ENCODE results near the gene DUXA. TPM values are rescaled to one million over a fixed set of nuclear protein-coding genes. Genes with fewer than 3 reads are reported as not detected.

DUXA gene
- not detected in 5 replicates for total RNA-seq (2022; extraction: Qiagen RNA extraction)

GRCh38 chr19:57167385-57167784 lies at the start of gene DUXA:
Gene DUXA, minus strand, starts transcription at chr19:57167485. Its CDS starts 42 bp downstream, at chr19:57167443.

DNA sequence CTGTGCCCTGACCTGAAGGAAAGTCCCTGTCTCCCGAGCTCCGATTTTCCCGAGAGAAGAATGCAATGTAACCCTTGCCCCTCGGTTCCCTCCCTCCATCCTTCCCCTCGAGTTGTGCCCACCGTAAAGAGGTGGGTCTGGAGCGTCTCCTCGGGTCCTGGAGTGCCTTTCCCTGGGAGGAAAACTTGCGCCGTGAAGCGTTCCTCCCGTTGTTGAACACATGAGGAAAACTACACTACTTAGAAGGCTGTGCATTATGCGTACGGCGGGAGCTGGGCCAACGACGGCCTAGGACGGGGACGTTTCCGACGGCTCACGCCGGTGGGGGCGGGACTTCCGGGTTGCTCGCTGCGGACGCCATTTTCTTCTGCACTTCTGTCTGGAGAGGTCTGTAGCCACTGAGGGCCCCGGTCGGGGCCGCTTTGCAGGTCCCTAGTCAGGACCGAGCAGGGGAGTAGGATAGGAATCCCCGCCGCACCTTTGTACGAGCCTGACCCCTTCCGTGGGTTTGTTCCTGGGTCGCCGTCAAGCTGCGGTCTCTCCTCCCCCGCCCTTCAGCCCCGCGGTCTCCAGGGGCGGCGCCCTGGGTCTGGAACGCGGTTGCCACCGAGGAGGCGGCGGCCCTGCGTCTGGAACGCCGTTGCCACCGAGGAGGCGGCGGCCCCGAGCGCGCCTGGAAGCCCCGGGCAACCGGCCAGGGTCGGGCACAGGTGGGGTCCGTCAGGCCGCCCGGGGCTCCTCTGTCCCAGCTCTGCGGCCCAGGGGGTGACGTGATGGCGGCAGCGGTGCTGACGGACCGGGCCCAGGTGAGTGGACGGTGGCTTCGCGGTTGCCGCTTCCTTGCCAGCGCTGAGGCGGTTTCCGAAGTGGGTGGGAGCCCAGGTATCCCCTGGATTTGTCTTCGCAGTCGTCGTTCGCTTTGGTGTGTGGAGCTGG lies 24.1 kb upstream of the DUXA start, which contains the start of gene ZNF264:
TSS of gene ZNF264 (plus strand) at position 360 of the 936 bp plus-strand sequence. CDS start at position 774, 414 bp downstream.

Other genes with a start within 250 kb of the DUXA start
- not detected in 5 replicates for gene USP29, start 47.5 kb downstream of the DUXA start, total RNA-seq (2022; extraction: Qiagen RNA extraction)
- not detected in 5 replicates for gene ZIM3, start 22.3 kb downstream of the DUXA start, total RNA-seq (2022; extraction: Qiagen RNA extraction)
- 5.5 to 9.0 TPM (median 8.4 TPM) in 5 replicates for gene ZNF264, start 24.0 kb upstream of the DUXA start, total RNA-seq (2022; extraction: Qiagen RNA extraction)
- 0.25 to 0.66 TPM (median 0.49 TPM) in 4 of 5 replicates, not detected in the other for gene AURKC, start 63.5 kb upstream of the DUXA start, total RNA-seq (2022; extraction: Qiagen RNA extraction)
- gene ZNF805, start 73.1 kb upstream of the DUXA start, total RNA-seq (2022; extraction: Qiagen RNA extraction): 1.4 to 2.7 TPM (median 1.9 TPM) in 5 replicates
- gene ZNF460, start 113.0 kb upstream of the DUXA start, total RNA-seq (2022; extraction: Qiagen RNA extraction): 0.81 to 1.2 TPM (median 1.1 TPM) in 5 replicates
- 1.1 to 1.7 TPM (median 1.6 TPM) in 5 replicates for gene ZNF543, start 153.0 kb upstream of the DUXA start, total RNA-seq (2022; extraction: Qiagen RNA extraction)
- 2.1 to 2.7 TPM (median 2.4 TPM) in 5 replicates for gene ZNF304, start 183.8 kb upstream of the DUXA start, total RNA-seq (2022; extraction: Qiagen RNA extraction)
- 13.7 to 16.4 TPM (median 16.3 TPM) in 5 replicates for gene TRAPPC2B, start 196.1 kb upstream of the DUXA start, total RNA-seq (2022; extraction: Qiagen RNA extraction)
- 0.85 to 1.5 TPM (median 1.4 TPM) in 5 replicates for gene ZNF547, start 196.1 kb upstream of the DUXA start, total RNA-seq (2022; extraction: Qiagen RNA extraction)
- gene ZNF548, start 222.4 kb upstream of the DUXA start, total RNA-seq (2022; extraction: Qiagen RNA extraction): 3.3 to 5.0 TPM (median 3.7 TPM) in 5 replicates
- 3.8 to 7.0 TPM (median 4.9 TPM) in 5 replicates for gene ZNF17, start 243.7 kb upstream of the DUXA start, total RNA-seq (2022; extraction: Qiagen RNA extraction)